EH (cell line): Measurements from ENCODE around the gene HOXA10.

Experiments
- DNase-seq: peaks from one replicate; pipeline ENCODE4 v3.0.0-alpha.2; 2015; ENCODE audit warnings: low read depth

Gene HOXA10

GRCh38 chr7:27145165-27145913 lies 28.8 kb downstream of the HOXA10 start:
- DNase-seq = no peak

GRCh38 chr7:27144781-27145164 lies 29.3 kb downstream of the HOXA10 start:
- DNase-seq = no peak

GRCh38 chr7:27143950-27144780 lies 30.0 kb downstream of the HOXA10 start:
- DNase-seq = no peak

GRCh38 chr7:27143023-27143949 lies 30.8 kb downstream of the HOXA10 start, which contains the start of gene HOXA5:
HOXA5 (minus strand) TSS chr7:27143681; CDS start chr7:27143607, 74 bp downstream.
- peak; percentile 91 for DNase-seq

GRCh38 chr7:27142580-27143022 lies 31.5 kb downstream of the HOXA10 start:
- DNase-seq = no peak

- no peak for DNase-seq
These were observed 32.1 kb downstream of the HOXA10 start for GRCh38 chr7:27141923-27142579.

- no peak for DNase-seq
These were observed 32.8 kb downstream of the HOXA10 start for GRCh38 chr7:27141137-27141922.

GRCh38 chr7:27140126-27140857 lies 33.8 kb downstream of the HOXA10 start:
- DNase-seq = no peak

- DNase-seq = no peak
These were observed 34.6 kb downstream of the HOXA10 start for GRCh38 chr7:27139334-27140125.

- DNase-seq = no peak
These were observed 35.2 kb downstream of the HOXA10 start for GRCh38 chr7:27138985-27139333.

- DNase-seq = no peak
These were observed 35.6 kb downstream of the HOXA10 start for GRCh38 chr7:27138472-27138871.

GRCh38 chr7:27137640-27138315 lies 36.3 kb downstream of the HOXA10 start:
- no peak for DNase-seq

GRCh38 chr7:27134392-27134791 lies 39.7 kb downstream of the HOXA10 start:
- DNase-seq = peak; percentile 84

- no peak for DNase-seq
These were observed 40.5 kb downstream of the HOXA10 start for GRCh38 chr7:27133409-27134231.

GRCh38 chr7:27132978-27133377 lies 41.1 kb downstream of the HOXA10 start:
- no peak for DNase-seq

GRCh38 chr7:27132214-27132613 lies 41.9 kb downstream of the HOXA10 start:
- DNase-seq = no peak

- no peak for DNase-seq
These were observed 42.7 kb downstream of the HOXA10 start for GRCh38 chr7:27131390-27131819.
